Cardiac fibroblast (primary cell): Measurements from ENCODE around the gene B3GALT6.

Source experiments
- DNase-seq, 2 donors: peaks; one replicate each; pipeline versions ENCODE4 v3.0.0 to v3.0.0-alpha.2; 2010; ENCODE audit warnings: low read depth in 2 of 2
- H3K4me3 ChIP-seq, 2 donors: replicated peaks in 1 of 2; 1 replicate in 1 of 2; 2 replicates in 1 of 2; pipeline ENCODE4 v1.5.1; 2011; ENCODE audit warnings: low read depth in 2 of 2, low read length in 2 of 2, mild to moderate bottlenecking in 2 of 2, moderate library complexity in 1 of 2
- CTCF ChIP-seq: IDR thresholded peaks from one replicate; pipeline ENCODE4 v1.5.1; 2011; ENCODE audit warnings: low read depth, mild to moderate bottlenecking, low read length, inconsistent platforms

B3GALT6 gene

GRCh38 chr1:1255611-1256010, 23.6 kb downstream of the B3GALT6 start:
- H3K4me3 ChIP-seq, result no peak overlapping the region
- TF ChIP-seq CTCF, result no peak

GRCh38 chr1:1256956-1257871, 25.2 kb downstream of the B3GALT6 start:
- no peak for TF ChIP-seq CTCF
- no peak overlapping the region for H3K4me3 ChIP-seq
- DNase-seq, result no peak

More at GRCh38 chr1:1255611-1256010, 23.6 kb downstream of the B3GALT6 start:
- DNase-seq, result no peak

GRCh38 chr1:1259119-1259488, 27.1 kb downstream of the B3GALT6 start:
- no peak for TF ChIP-seq CTCF
- no peak overlapping the region for H3K4me3 ChIP-seq
- DNase-seq, result no peak

- no peak for TF ChIP-seq CTCF
- DNase-seq, result no peak
- H3K4me3 ChIP-seq, result no peak overlapping the region
These were observed 27.5 kb downstream of the B3GALT6 start for GRCh38 chr1:1259540-1259939.

- no peak for DNase-seq
- no peak for TF ChIP-seq CTCF
- no peak overlapping the region for H3K4me3 ChIP-seq
These were observed 28.0 kb downstream of the B3GALT6 start for GRCh38 chr1:1259951-1260600.

- TF ChIP-seq CTCF, result no peak
- H3K4me3 ChIP-seq, result no peak overlapping the region
- DNase-seq, result no peak
These were observed 29.0 kb downstream of the B3GALT6 start for GRCh38 chr1:1260843-1261560.
